Fibroblast of skin of scalp (primary cell): ENCODE measurements around the gene GALNT8.

Experiments used
- DNase-seq: peaks from one replicate; pipeline ENCODE4 v3.0.0-alpha.2; 2013

Gene GALNT8

DNA sequence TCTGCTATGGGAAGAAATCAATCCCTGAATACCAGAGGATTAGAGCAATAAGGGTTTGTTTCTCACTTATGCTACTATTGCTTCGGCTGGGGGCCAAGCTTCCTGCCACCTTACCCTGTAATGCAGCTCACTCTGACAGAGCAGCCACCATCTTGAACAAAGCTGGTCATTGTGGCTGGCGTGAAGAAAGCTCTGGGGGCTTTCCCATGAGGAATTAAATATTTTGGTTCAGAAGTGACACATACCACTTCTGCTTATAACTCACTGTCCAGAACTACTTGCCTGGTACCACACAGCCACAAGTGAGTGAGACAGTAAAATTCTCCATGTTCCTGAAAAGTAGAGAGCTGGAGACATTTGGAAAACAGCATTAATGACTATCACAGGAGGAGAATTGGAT lies 82.6 kb downstream of the GALNT8 start:
- no peak for DNase-seq

DNA sequence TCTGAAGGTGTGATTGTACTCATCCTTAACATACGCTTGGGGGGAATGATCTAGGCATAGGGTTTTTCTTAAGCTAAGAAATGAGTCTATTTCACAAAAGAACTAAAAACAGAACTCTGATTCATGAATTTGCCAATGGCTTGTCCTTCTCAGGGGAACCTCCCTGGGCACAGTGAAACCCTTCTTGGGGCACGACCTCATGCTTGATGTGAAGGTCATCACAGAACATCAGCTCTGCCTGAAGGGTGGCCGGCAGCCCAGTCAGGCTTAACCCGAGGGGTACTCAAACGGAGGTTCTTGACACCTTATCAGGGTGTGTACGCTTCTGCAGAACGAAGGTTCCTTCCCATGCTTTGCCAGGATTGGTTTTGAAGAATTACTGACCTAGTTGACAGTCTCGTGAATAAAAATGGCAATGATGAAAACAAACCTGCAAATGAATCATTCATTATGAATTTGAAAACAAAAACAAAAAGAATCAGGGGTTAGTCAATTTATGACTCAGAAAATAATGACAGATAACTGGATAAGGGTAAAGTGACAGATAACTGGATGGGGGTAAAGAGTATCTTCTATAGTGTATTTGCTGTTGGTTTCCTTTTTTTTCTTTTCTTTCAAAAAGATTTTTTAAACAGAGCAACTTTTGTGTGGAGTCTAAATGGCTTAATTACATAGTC lies 86.4 kb downstream of the GALNT8 start:
- DNase-seq, result no peak

DNA sequence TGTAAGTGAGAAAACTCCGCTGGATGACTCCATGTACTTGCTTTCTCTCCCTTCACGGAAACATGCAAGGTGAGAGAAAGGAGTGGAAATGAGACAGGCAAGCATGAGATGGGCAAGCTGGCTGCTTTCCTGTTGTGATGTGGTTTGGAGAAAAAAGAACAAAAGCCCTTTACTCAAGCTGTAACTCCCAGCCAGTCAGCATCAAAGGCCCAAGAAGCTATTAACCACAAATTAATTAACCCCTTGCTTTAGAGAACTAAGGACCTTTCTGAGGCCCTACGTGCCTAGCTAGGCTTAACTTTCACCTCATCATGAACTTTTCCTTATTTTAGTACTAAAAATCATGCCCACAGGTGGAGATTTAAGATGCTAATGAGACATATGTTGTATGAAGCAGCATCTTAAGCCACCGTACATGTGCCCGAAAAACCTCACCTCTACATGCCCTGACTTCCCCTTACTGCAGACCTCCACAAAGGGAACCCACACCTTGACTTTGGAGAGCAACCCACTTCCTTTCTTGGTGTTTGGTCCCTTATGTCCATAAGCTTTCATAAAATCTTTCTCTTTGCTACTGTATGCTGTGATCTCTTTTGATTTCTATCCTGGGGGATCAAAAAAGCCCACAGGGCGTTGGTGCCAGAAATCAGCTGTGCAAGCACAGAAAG lies 87.0 kb downstream of the GALNT8 start:
- no peak for DNase-seq

DNA sequence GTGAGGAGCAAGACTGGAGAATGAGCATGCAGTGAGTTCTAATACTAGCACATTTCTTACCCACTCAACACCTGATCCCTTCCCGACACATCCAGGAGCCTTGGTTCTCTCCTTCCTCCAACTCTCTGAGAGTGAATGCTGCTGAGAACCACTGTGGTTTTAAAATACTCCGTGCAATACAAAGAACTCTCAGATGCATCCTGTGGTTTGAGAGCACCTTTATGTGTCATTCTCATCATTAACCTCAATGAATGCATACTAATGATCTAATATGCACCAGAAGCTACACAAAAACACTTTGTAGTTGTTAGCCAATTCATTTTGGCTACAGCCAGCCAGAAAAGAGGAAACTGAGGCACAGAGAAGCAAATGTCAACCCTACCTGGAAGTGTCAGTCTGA lies 87.6 kb downstream of the GALNT8 start:
- DNase-seq, result no peak

DNA sequence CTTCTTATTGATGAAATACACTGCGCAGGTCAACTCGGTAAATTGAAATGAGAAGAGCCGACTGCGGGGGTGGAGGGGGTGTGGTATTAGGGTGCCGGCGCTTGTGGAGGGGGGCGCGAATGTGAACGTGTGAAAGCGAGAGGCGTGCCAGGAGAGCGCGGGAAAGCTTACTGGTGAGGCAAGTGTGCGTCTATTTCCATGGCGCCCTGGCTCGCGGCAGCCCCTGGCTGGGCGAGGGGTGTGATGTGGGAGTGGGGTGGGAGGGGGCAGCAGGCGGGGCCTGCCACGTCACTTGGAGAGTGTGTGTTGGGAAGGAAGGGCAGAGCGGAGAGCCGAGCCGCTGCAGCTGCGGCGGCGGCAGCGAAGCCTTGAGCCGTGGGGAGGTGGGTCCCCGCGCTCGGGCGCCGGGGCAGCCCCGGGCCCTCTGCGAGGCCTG lies 88.8 kb downstream of the GALNT8 start:
- DNase-seq, result peak; percentile 34

DNA sequence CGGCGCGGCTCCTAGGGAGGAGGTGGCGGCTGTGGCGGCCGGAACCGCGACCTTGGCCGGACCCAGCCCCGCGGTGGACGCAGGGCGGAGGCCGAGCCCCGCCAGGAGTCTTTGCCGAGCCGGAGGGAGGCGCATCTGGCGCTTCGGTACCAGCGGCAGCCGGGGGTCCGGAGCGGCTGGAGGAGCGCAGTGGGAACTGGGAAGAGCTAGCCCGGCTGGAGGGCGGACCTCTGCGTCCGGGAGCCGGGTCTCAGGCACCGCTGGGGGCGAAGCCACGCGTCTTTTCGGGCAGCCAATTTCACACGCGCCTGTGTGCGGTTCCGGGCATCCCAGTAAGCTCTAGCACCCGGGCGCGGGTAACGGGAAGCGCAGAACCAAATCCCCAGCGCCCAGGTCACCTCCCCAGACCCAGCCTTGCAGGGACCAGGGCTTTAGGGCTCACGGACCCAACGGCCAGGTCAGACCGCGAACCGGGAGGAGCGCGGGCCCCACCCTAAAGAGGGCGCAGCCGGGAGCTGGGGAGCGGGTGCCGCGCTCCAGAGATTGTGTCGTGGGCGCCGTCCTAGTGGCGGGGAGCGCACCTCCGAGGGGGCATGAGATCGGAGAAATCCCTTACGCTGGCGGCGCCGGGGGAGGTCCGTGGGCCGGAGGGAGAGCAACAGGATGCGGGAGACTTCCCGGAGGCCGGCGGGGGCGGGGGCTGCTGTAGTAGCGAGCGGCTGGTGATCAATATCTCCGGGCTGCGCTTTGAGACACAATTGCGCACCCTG lies 89.4 kb downstream of the GALNT8 start:
- DNase-seq, result no peak

DNA sequence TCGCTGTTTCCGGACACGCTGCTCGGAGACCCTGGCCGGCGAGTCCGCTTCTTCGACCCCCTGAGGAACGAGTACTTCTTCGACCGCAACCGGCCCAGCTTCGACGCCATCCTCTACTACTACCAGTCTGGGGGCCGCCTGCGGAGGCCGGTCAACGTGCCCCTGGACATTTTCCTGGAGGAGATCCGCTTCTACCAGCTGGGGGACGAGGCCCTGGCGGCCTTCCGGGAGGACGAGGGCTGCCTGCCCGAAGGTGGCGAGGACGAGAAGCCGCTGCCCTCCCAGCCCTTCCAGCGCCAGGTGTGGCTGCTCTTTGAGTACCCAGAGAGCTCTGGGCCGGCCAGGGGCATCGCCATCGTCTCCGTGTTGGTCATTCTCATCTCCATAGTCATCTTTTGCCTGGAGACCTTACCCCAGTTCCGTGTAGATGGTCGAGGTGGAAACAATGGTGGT lies 90.0 kb downstream of the GALNT8 start:
- no peak for DNase-seq

DNA sequence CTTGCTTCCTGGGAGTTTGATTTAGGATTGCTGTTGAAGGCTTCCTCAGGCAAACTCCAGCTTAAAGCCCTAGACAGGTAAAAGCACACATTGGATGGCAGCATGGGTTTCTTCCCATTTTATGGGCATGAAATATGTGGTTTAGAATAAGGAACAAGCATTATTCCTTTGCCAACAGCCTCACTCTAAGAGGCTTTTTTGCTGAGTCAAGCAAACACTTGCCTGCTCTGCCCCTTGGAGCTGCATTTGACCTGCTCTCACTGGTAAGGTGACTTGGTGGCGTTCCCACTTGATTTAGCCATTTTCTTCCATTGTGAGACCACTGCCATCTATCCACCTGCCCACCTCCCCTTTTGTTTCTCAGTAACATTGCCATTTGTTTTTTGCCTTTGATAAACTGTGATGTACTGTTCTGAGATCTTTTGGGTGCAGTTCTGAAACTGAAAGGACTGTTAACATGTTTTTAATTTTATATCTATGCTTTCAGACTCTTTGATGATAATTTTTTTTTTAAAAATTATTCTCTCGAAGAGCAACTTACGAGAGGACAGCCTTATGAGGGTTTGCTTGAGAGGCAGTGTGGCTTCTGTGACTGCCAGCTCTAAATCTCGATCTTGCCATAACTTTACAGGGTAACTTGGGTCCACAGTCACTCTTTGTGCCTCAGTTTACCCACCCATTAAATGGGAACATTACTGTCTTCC lies 92.6 kb downstream of the GALNT8 start:
- no peak for DNase-seq

DNA sequence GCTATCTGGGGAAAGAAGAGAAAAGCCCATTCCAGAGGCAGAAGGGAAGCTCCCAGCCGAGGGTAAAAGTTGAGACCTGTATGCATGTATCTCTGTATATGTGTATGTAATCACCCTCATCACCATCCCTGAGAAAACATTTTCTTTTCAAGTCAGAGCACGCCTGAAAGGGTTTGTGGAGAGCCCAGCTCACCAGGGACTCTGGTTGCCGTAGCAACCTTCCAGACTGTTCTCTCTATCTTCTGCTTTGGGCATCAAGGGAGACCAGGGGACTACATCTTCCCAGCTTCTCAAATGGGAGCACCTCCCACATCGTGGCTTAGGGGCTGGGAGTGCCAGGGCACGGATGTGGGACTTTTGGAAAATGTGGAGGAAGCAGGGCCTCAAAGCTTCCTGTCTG lies 93.5 kb downstream of the GALNT8 start:
- no peak for DNase-seq

DNA sequence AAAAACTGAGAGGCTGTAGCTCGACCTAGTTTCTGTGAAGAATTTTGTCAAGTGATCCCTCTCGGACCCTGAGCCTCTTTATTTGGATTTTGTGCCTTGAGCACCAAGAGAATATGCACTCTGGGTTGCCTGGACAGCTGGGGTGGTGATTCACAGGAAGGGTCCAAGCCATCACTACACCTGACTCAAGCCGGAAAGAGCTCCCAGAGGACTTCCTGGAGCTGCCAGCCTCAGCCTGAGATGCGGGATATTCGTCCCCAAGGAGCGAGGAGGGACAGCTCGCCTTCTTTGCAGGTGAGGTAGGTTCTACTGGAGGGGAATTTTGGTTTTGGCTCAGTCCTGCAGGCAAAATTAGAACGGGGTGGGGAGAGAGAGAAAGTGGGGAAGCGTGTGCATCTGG lies 94.3 kb downstream of the GALNT8 start:
- DNase-seq, result no peak

DNA sequence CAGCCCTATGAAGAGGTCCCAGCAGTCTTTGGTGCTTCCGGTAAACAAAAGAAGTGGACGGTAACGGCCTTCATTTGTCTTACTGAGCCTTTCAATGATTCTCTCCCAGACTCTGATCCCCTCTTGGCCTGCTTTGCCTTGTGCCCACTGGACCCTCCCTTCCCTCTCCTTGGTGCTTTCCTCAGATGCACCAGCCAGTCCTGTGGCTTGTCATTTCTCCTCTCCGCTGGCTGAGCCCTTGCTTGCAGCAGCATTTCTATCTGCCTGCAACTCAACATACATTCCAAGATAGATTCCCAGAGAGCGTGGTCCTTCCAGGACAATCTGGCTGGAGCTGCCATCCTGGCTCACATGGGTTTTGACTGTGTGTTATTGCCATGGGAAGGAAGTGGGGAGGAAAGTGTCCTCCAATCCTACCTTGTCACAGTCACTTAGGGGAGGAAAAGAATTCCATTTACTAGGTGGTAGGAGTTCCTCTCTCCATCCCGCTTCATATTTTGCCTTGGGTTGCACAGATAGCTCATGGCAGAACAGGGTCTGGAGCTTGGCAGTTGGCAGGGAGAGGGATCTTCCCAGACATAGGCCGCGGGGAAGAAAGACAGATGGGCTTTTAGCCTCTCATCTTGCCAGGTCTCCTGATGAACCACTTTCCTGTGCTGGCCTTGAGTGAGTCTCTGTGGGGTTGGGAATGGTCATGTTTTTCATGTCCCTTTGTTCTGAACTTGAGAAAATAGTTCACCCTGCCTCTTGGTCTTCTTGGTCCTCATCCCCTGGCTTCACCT lies 96.7 kb downstream of the GALNT8 start:
- no peak for DNase-seq

DNA sequence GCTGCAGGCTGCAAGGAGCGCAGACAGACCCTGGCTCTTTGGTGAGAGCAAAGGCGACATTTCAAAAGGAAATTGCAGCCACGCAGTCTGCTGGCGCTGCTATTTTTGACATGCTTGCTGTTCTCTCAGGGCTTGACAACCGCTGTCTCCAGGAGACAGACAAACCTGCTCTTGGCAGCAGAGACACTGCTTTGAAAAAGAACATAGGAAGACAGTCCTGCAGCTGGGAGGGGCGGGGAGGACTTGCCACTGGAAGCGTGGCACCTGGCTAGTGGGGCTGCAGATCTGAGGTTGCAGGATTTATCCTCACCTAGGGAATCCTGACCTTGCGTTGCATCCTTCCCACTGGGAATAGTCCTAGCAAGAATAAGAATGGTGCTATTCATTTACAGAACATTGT lies 97.7 kb downstream of the GALNT8 start:
- DNase-seq, result no peak

DNA sequence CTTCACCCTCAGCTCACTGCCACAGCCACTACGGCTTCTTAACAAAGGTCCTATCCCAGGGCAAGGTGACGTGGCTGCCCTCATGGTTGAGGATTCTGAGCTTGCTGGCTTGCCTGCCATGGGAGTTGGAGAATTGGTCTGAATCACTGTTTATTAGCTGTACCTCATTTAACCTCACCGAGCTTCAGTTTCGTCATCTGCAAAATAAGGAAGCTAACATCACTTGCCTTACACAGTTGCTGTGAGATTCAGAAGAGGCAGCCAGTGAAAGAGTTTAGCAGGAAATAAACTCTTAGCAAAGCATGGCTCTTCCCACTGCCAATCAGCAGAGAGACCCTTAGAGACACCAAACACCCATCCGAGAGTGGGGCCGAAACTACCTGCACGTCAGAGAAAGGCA lies 99.5 kb downstream of the GALNT8 start:
- no peak for DNase-seq

DNA sequence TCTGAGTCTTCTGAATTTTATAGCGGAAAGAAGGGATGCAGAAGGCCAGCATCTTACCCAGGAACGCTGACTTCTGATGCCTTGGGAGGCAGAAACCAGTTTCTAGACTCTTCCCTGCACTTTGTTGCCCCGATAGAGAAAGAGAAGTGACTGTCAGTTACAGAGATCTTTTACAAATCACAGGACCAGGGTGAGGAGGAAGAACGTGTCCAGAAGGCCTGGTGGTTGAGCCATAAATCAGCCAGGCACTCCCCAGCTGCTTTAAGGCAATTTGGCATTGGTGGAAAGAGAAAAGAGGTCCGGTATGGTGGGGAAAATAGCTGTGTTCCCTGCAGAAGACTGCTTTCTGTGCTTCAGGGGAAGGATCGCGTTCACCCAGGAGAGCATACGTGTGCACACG lies 100.8 kb downstream of the GALNT8 start:
- DNase-seq, result no peak
